ENCODE results near the gene ATXN1. TPM values are rescaled to one million over a fixed set of nuclear protein-coding genes. Genes with fewer than 3 reads are reported as not detected.

Gene ATXN1
- total RNA-seq, 4 donors from 2014 or later: 38.7 to 78.3 (median 62.6) TPM

GRCh38 chr6:16802071-16802470 is 40.8 kb upstream of the ATXN1 start:
- ATAC-seq: peak; percentile 48
- H3K4me3 ChIP-seq: no peak overlapping the region
- WGBS, 2 donors (ENCODE audit: low coverage in 1 of 2): 17 to 67% methylated on average over 1 to 2 of the region's 2 CpGs
- no peak for TF ChIP-seq CTCF (IDR thresholded peaks at IDR 0.05)
- H3K4me1 ChIP-seq: peaks cover 8 to 48% (median 12%) of the 10 kb centered on the region in 3 donors
- H3K27ac ChIP-seq: peak overlapping the region; percentile 6 to 83 (median 58)
- no peaks in the 10 kb centered on the region for H3K9me3 ChIP-seq
- no peaks in the 10 kb centered on the region for H3K36me3 ChIP-seq
- no peaks in the 10 kb centered on the region for H3K27me3 ChIP-seq

GRCh38 chr6:16800942-16801341 is 39.7 kb upstream of the ATXN1 start:
- Histone ChIP-seq H3K27ac (peak overlapping the region in 2 of 4 donors; percentile 72 to 83), H3K27me3 (no peaks in the 10 kb centered on the region), H3K4me3 (no peak overlapping the region), H3K36me3 (no peaks in the 10 kb centered on the region), H3K9me3 (no peaks in the 10 kb centered on the region), H3K4me1 (peaks cover 8 to 45% (median 12%) of the 10 kb centered on the region in 3 donors)
- WGBS, 2 donors (ENCODE audit: low coverage in 1 of 2): 56% methylated on average over 2 of the region's 2 CpGs; no CpG with 5 or more reads in 1 of the 2 donors
- no peak for ATAC-seq
- no peak for TF ChIP-seq EP300 (IDR thresholded peaks at IDR 0.05)
- TF ChIP-seq POLR2A (IDR thresholded peaks at IDR 0.05): no peak
- TF ChIP-seq CTCF (IDR thresholded peaks at IDR 0.05): no peak

GRCh38 chr6:16800341-16800740 is 39.1 kb upstream of the ATXN1 start:
- no peak overlapping the region for H3K27ac ChIP-seq
- no peak overlapping the region for H3K4me3 ChIP-seq
- TF ChIP-seq CTCF (IDR thresholded peaks at IDR 0.05): no peak
- no peak for TF ChIP-seq EP300 (IDR thresholded peaks at IDR 0.05)
- no peak for TF ChIP-seq POLR2A (IDR thresholded peaks at IDR 0.05)
- no peak for TF ChIP-seq POLR2AphosphoS5 (IDR thresholded peaks at IDR 0.05)
- 48 to 69% methylated on average over 3 of the region's 3 CpGs for WGBS, 2 donors (ENCODE audit: low coverage in 1 of 2)
- H3K36me3 ChIP-seq: no peaks in the 10 kb centered on the region
- no peaks in the 10 kb centered on the region for H3K9me3 ChIP-seq
- peaks cover 6 to 39% (median 12%) of the 10 kb centered on the region in 3 donors for H3K4me1 ChIP-seq
- no peak for ATAC-seq
- no peaks in the 10 kb centered on the region for H3K27me3 ChIP-seq

- Histone ChIP-seq H3K9me3 (no peaks in the 10 kb centered on the region), H3K4me3 (no peak overlapping the region), H3K4me1 (peaks cover 3 to 31% (median 12%) of the 10 kb centered on the region in 3 donors), H3K36me3 (no peaks in the 10 kb centered on the region), H3K27ac (no peak overlapping the region), H3K27me3 (no peaks in the 10 kb centered on the region)
- TF ChIP-seq POLR2A (IDR thresholded peaks at IDR 0.05) (no peak), CTCF (IDR thresholded peaks at IDR 0.05) (no peak), POLR2AphosphoS5 (IDR thresholded peaks at IDR 0.05) (no peak), EP300 (IDR thresholded peaks at IDR 0.05) (no peak)
- no peak for ATAC-seq
- whole genome bisulfite sequencing, 2 donors (ENCODE audit: low coverage in 1 of 2): 46 to 48% methylated on average over 8 of the region's 8 CpGs
Observed at GRCh38 chr6:16799279-16800193, 38.3 kb upstream of the ATXN1 start.

Data from gastroesophageal sphincter (tissue), 4 donors.